K562 (cell line): ENCODE measurements around the gene MAD2L1. TPM values are rescaled to one million over a fixed set of nuclear protein-coding genes. Genes with fewer than 3 reads are reported as not detected.
A peak's percentile ranks its signal among the peaks of the same experiment; 100 is the strongest.

Experiments used
- C11orf30 ChIP-seq: fragments of 450-650 bp; IDR thresholded peaks from 2 replicates; pipeline ENCODE4 v1.6.1; 2016; ENCODE audit warnings: low read depth, mild to moderate bottlenecking
- CBX1 ChIP-seq: sonication (generic); IDR thresholded peaks from 2 replicates; pipeline ENCODE4 v1.6.1; 2016; ENCODE audit warnings: antibody characterized with exemption, low read depth, mild to moderate bottlenecking
- CXXC5 ChIP-seq: fragments of 250-450 bp; sonication (Bioruptor Pico); IDR thresholded peaks from 2 replicates; pipeline ENCODE4 v1.8.0; 2022; ENCODE audit warnings: inconsistent platforms, mild to moderate bottlenecking, moderate library complexity
- HNRNPH1 ChIP-seq: fragments of 200-400 bp; formaldehyde crosslinking; optimal IDR thresholded peaks from 2 replicates; pipeline ENCODE3; 2017; ENCODE audit warnings: low read depth, mild to moderate bottlenecking, low read length, moderate library complexity
- IFI16 ChIP-seq: fragments of 250-450 bp; sonication (Bioruptor Pico); IDR thresholded peaks from 2 replicates; pipeline ENCODE4 v2.1.2; 2022; ENCODE audit warnings: mild to moderate bottlenecking, inconsistent platforms
- ILF3 ChIP-seq: fragments of 450-650 bp; IDR thresholded peaks from 2 replicates; pipeline ENCODE4 v1.6.1; 2018; ENCODE audit warnings: antibody characterized with exemption, mild to moderate bottlenecking, moderate library complexity, borderline replicate concordance
- MIER1 ChIP-seq: fragments of 450-650 bp; IDR thresholded peaks from 2 replicates; pipeline ENCODE4 v1.6.1; 2016; ENCODE audit warnings: antibody characterized with exemption, mild to moderate bottlenecking, low read depth
- MYC ChIP-seq, 2 experiments: fragments of 250-450 bp in 1 of 2; sonication (Bioruptor Pico) in 1 of 2; IDR thresholded peaks; 2 replicates each; pipeline versions ENCODE4 v1.5.1 to v1.6.1; 2012 to 2021; ENCODE audit warnings: low read depth in 2 of 2, borderline replicate concordance in 1 of 2, improper control_type of control experiment in 1 of 2, low read length in 1 of 2, mild to moderate bottlenecking in 1 of 2, moderate library complexity in 1 of 2
- NR2C1 ChIP-seq, 2 experiments: fragments of 450-650 bp; IDR thresholded peaks; 2 replicates each; pipeline ENCODE4 v1.6.1; 2017; ENCODE audit warnings: mild to moderate bottlenecking in 2 of 2, antibody characterized with exemption in 1 of 2, inconsistent platforms in 1 of 2, missing compliant biosample characterization in 1 of 2, missing genetic modification characterization in 1 of 2
- NRF1 ChIP-seq, 2 experiments: fragments of 450-650 bp; IDR thresholded peaks in 1 of 2; conservative IDR thresholded peaks in 1 of 2; 2 replicates each; pipeline ENCODE4 v1.6.1; 2014; ENCODE audit warnings: mild to moderate bottlenecking in 2 of 2
- RBM17 ChIP-seq: fragments of 200-400 bp; formaldehyde crosslinking; IDR thresholded peaks from 2 replicates; pipeline ENCODE4 v1.6.1; 2017; ENCODE audit warnings: low read depth, mild to moderate bottlenecking, low read length, borderline replicate concordance
- RFX7 ChIP-seq: fragments of 250-450 bp; sonication (Bioruptor Pico); IDR thresholded peaks from 2 replicates; pipeline ENCODE4 v1.5.1; 2021; ENCODE audit warnings: mild to moderate bottlenecking
- RNF2 ChIP-seq: sonication (generic); IDR thresholded peaks from 2 replicates; pipeline ENCODE4 v1.6.1; 2016
- TAF15 ChIP-seq: fragments of 200-400 bp; formaldehyde crosslinking; IDR thresholded peaks from 2 replicates; pipeline ENCODE4 v1.6.1; 2017; ENCODE audit warnings: mild to moderate bottlenecking, low read depth, low read length, moderate library complexity
- TCF3 ChIP-seq: sonication (generic); formaldehyde crosslinking; IDR thresholded peaks from 2 replicates; pipeline ENCODE4 v1.4.0; 2020; ENCODE audit warnings: mild to moderate bottlenecking, missing genetic modification reagents
- TEAD4 ChIP-seq, 2 experiments: sonication (generic) in 1 of 2; formaldehyde crosslinking in 1 of 2; IDR thresholded peaks; 2 replicates each; pipeline versions ENCODE4 v1.6.1 to v1.8.0; 2012 to 2022; ENCODE audit warnings: borderline replicate concordance in 1 of 2, inconsistent platforms in 1 of 2, low read length in 1 of 2, mild to moderate bottlenecking in 1 of 2, missing genetic modification reagents in 1 of 2
- THRAP3 ChIP-seq: fragments of 450-650 bp; IDR thresholded peaks from 2 replicates; pipeline ENCODE4 v1.6.1; 2016; ENCODE audit warnings: mild to moderate bottlenecking, inconsistent platforms, borderline replicate concordance
- ZC3H11A ChIP-seq: IDR thresholded peaks from 2 replicates; pipeline ENCODE4 v1.6.1; 2012; ENCODE audit warnings: low read depth, low read length, improper control_type of control experiment
- ZC3H8 ChIP-seq: fragments of 450-650 bp; IDR thresholded peaks from 2 replicates; pipeline ENCODE4 v1.6.1; 2017
- ZKSCAN8 ChIP-seq: fragments of 200-800 bp; sonication (Bioruptor generic); IDR thresholded peaks from 2 replicates; pipeline ENCODE4 v1.6.1; 2016; ENCODE audit warnings: missing genetic modification characterization, missing compliant biosample characterization
- ZNF431 ChIP-seq: sonication (generic); formaldehyde crosslinking; IDR thresholded peaks from 2 replicates; pipeline ENCODE4 v1.8.0; 2022; ENCODE audit warnings: mild to moderate bottlenecking, missing genetic modification reagents
- ZNF445 ChIP-seq: fragments of 250-450 bp; sonication (Bioruptor Pico); IDR thresholded peaks from 2 replicates; pipeline ENCODE4 v1.4.0; 2020; ENCODE audit warnings: low read depth, mild to moderate bottlenecking, moderate library complexity
- ZNF584 ChIP-seq: fragments of 200-800 bp; sonication (Bioruptor generic); IDR thresholded peaks from 2 replicates; pipeline ENCODE4 v1.6.1; 2016; ENCODE audit warnings: low read depth, mild to moderate bottlenecking, missing genetic modification characterization, missing compliant biosample characterization
- polyA plus RNA-seq, 8 experiments: library from polyadenylated mRNA; depleted of rRNA in 4 of 8; stranded (reverse) in 5 of 8; unstranded in 3 of 8; fragments of >200 nt; fragmentation: Nextera tagmentation in 2 of 8; fragmentation: Illumina TruSeq in 1 of 8; extraction: Ambion mirVana in 2 of 8; extraction: Trizol in 1 of 8; gene quantifications; 2 replicates each; pipeline versions ENCODE4 v1.2.1 to v1.2.3, GENCODE V29; 2011 to 2014; ENCODE audit warnings: inconsistent platforms in 1 of 8, missing spikeins in 1 of 8
- total RNA-seq, 7 experiments: library from RNA; depleted of rRNA in 6 of 7; stranded (reverse); fragments of >200 nt in 6 of 7; fragmentation: Illumina TruSeq in 2 of 7; extraction: Trizol in 2 of 7; gene quantifications; 2 replicates each; pipeline versions ENCODE4 v1.2.1 to v1.2.3, GENCODE V29; 2011 to 2021; ENCODE audit warnings: low replicate concordance in 1 of 7
- TF ChIP-seq, protein P1 (sequence below): sonication (generic); formaldehyde crosslinking; IDR thresholded peaks from 2 replicates; pipeline ENCODE4 v1.4.0; 2020; ENCODE audit warnings: mild to moderate bottlenecking, missing genetic modification reagents

Gene MAD2L1
- total and polyA plus RNA-seq, 9 of the 15 experiments (the other 6 are each of a cell fraction or from before 2014, with no cell fraction given) = 75.0 to 494 (median 129) TPM

DNA sequence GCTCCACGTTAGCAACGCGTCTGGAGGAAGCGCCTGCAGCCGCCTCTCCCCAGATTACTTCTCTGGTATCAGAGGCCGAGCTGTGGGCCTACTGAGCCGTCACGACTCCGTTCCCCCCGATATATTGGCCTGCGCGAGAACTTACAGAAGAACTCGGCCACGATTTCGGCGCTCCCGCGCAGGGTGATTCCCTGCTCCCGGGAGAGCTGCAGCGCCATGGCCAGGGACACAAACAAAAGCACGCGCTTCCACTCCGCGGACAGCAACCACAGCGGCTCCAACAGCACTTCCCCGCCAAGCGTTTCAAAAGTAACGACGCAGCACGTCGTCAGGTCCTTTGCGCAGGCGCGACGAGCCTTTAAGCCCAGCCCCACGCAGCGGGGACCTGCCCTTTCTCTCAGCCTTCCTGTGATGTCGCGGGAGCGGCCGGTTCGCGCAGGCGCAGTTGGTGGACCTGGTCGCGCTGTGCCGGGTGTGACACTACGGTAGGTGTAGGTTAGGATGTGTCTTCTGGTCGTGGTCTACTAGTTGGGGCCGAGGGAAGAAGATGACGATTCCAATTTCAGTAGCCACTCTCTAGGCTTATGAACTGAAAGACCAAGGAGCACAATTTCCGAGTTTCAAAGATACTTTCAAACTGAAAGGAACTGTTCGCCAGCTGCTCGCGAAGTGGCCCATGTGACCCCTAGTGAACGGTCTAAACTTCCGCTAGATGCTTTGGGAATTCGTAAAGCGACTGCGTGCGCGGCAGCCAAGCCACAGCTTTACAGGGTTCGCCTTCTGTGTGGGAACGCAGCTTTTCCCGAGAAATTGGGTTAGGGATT lies at the start of gene MAD2L1 (continued):
- TF ChIP-seq TCF3 (CRISPR knock-in tag) = 0 out of 2 replicates have a peak, but pooled peaks have one; percentile 6
- TF ChIP-seq NRF1 (conservative IDR thresholded peaks at IDR 0.05 in 1 of 2, IDR thresholded peaks at IDR 0.05 in 1 of 2) = peak; percentile 97 to 98
- TF ChIP-seq, protein P1, sequence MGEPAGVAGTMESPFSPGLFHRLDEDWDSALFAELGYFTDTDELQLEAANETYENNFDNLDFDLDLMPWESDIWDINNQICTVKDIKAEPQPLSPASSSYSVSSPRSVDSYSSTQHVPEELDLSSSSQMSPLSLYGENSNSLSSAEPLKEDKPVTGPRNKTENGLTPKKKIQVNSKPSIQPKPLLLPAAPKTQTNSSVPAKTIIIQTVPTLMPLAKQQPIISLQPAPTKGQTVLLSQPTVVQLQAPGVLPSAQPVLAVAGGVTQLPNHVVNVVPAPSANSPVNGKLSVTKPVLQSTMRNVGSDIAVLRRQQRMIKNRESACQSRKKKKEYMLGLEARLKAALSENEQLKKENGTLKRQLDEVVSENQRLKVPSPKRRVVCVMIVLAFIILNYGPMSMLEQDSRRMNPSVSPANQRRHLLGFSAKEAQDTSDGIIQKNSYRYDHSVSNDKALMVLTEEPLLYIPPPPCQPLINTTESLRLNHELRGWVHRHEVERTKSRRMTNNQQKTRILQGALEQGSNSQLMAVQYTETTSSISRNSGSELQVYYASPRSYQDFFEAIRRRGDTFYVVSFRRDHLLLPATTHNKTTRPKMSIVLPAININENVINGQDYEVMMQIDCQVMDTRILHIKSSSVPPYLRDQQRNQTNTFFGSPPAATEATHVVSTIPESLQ (CRISPR knock-in tag) = peak; percentile 41; the same call in 1 of the 2 replicates
- no peak for TF ChIP-seq ZNF445
- TF ChIP-seq TEAD4 (IDR thresholded peaks at IDR 0.05; ENCODE audit: low read length) = peak; percentile 41; the same call in 1 of the 2 replicates
- no peak for TF ChIP-seq TEAD4 (CRISPR knock-in tag; IDR thresholded peaks at IDR 0.05; ENCODE audit: borderline replicate concordance)
- no peak for TF ChIP-seq RBM17
- peak; percentile 30; the same call in 1 of the 2 replicates for TF ChIP-seq NR2C1 (IDR thresholded peaks at IDR 0.05)
- no peak for TF ChIP-seq NR2C1 (tag; IDR thresholded peaks at IDR 0.05)
- TF ChIP-seq CXXC5 (CRISPR knock-in tag) = peak; percentile 90
- no peak for TF ChIP-seq TAF15
- peak; percentile 16; the same call in 1 of the 2 replicates for TF ChIP-seq RNF2
- peak; percentile 58; the same call in 1 of the 2 replicates for TF ChIP-seq C11orf30
- peak; percentile 78 for TF ChIP-seq MYC (IDR thresholded peaks at IDR 0.05; ENCODE audit: low read depth, low read length)
- peak; percentile 69; the same call in 1 of the 2 replicates for TF ChIP-seq MYC (CRISPR knock-in tag; IDR thresholded peaks at IDR 0.05; ENCODE audit: borderline replicate concordance, low read depth)
- no peak for TF ChIP-seq ZC3H11A
- TF ChIP-seq ZKSCAN8 (CRISPR knock-in tag) = no peak
- TF ChIP-seq ILF3 = no peak
- peak; percentile 55 for TF ChIP-seq ZNF431 (CRISPR knock-in tag)
- TF ChIP-seq HNRNPH1 = no peak
- TF ChIP-seq CBX1 = peak; percentile 57; the same call in 1 of the 2 replicates
- TF ChIP-seq ZNF584 (CRISPR knock-in tag) = no peak
- TF ChIP-seq MIER1 = no peak
- no peak for TF ChIP-seq THRAP3
- TF ChIP-seq RFX7 (CRISPR knock-in tag) = no peak
- no peak for TF ChIP-seq ZC3H8
- no peak for TF ChIP-seq IFI16 (CRISPR knock-in tag)
